PC-3 (cell line): ENCODE results near the gene METTL16. TPM values are rescaled to one million over a fixed set of nuclear protein-coding genes. Genes with fewer than 3 reads are reported as not detected.

ENCODE experiments used
- ATAC-seq: fragments of 200-7000 bp; cut with Tn5 transposase; 2 replicates; pipeline ENCODE4 v1.9.1; 2020; ENCODE audit warnings: mild to moderate bottlenecking, moderate library complexity
- BruUV-seq: library from RNA; stranded (reverse); fragments of 400-500 nt; replicated peaks from 2 replicates; lab custom pipeline; 2021; lab: Mats Ljungman, UMichigan
- CTCF ChIA-PET: fragments of 300-600 bp; sonication (Branson Sonifier 250); formaldehyde crosslinking; loops from one replicate; lab custom pipeline; 2022; ENCODE audit warnings: antibody characterized with exemption; lab: Charles Lee
- POLR2A ChIA-PET: fragments of 300-600 bp; sonication (Branson Sonifier 250); formaldehyde crosslinking; loops from one replicate; lab custom pipeline; 2022; ENCODE audit warnings: antibody characterized with exemption; ENCODE audit not compliant: unreplicated experiment; lab: Charles Lee
- DNase-seq: peaks from one replicate; pipeline ENCODE4 v3.0.0-alpha.2; 2015
- H2AFZ ChIP-seq: fragments of 300-600 bp; sonication (generic); 2 replicates; pipeline ENCODE4 v1.6.0; 2016; ENCODE audit warnings: antibody characterized with exemption, low read length
- H3F3A ChIP-seq: fragments of 300-600 bp; sonication (generic); one replicate; pipeline ENCODE4 v1.6.0; 2017; ENCODE audit warnings: antibody characterized with exemption, low read length, control low read depth, mild to moderate bottlenecking; ENCODE audit not compliant: unreplicated experiment
- H3K27ac ChIP-seq: fragments of 300-600 bp; sonication (generic); 2 replicates; pipeline ENCODE4 v1.5.1; 2016; ENCODE audit warnings: mild to moderate bottlenecking, low read length
- H3K27me3 ChIP-seq: fragments of 300-600 bp; sonication (generic); 2 replicates; pipeline ENCODE4 v1.6.1; 2016; ENCODE audit warnings: low read length, mixed read lengths
- H3K36me3 ChIP-seq: fragments of 300-600 bp; sonication (generic); 2 replicates; pipeline ENCODE4 v1.6.1; 2016; ENCODE audit warnings: low read depth, mixed run types, low read length, mixed read lengths
- H3K4me1 ChIP-seq: fragments of 300-600 bp; sonication (generic); 2 replicates; pipeline ENCODE4 v1.5.1; 2016; ENCODE audit warnings: low read length; ENCODE audit not compliant: insufficient read depth
- H3K4me2 ChIP-seq: fragments of 300-600 bp; sonication (generic); 2 replicates; pipeline ENCODE4 v1.6.0; 2016; ENCODE audit warnings: low read length
- H3K4me3 ChIP-seq: fragments of 300-600 bp; sonication (generic); 2 replicates; pipeline ENCODE4 v1.5.1; 2016; ENCODE audit warnings: mild to moderate bottlenecking, low read length, mixed read lengths
- H3K79me2 ChIP-seq: fragments of 300-600 bp; sonication (generic); 2 replicates; pipeline ENCODE4 v1.6.1; 2017; ENCODE audit warnings: low read length, mixed read lengths
- H3K9ac ChIP-seq: fragments of 300-600 bp; sonication (generic); 2 replicates; pipeline ENCODE4 v1.6.0; 2016; ENCODE audit warnings: mild to moderate bottlenecking, low read length
- H3K9me2 ChIP-seq: fragments of 300-600 bp; sonication (generic); replicated peaks from 2 replicates; pipeline ENCODE4 v1.6.1; 2016; ENCODE audit warnings: mixed run types, low read length, mixed read lengths
- H3K9me3 ChIP-seq: fragments of 300-600 bp; sonication (generic); 2 replicates; pipeline ENCODE4 v1.6.1; 2016; ENCODE audit warnings: low read length, mixed read lengths
- H4K20me1 ChIP-seq: fragments of 300-600 bp; sonication (generic); 2 replicates; pipeline ENCODE4 v1.6.1; 2016; ENCODE audit warnings: low read length, mixed read lengths
- CTCF ChIP-seq: fragments of 300-600 bp; sonication (generic); conservative IDR thresholded peaks from 2 replicates; pipeline ENCODE4 v1.5.1; 2017; ENCODE audit warnings: antibody characterized with exemption, low read depth, mild to moderate bottlenecking, low read length
- EZH2 ChIP-seq: fragments of 300-600 bp; sonication (generic); IDR thresholded peaks from one replicate; pipeline ENCODE4 v1.6.1; 2017; ENCODE audit warnings: antibody characterized with exemption, mild to moderate bottlenecking, low read length; ENCODE audit not compliant: unreplicated experiment
- EZH2phosphoT487 ChIP-seq: fragments of 300-600 bp; sonication (generic); IDR thresholded peaks from 2 replicates; pipeline ENCODE4 v1.6.1; 2018; ENCODE audit warnings: mild to moderate bottlenecking, antibody characterized with exemption, low read length, borderline replicate concordance
- intact Hi-C: fragments of 100-400 bp; cut with micrococcal nuclease; formaldehyde crosslinking; loops from 2 replicates; pipeline ENCODE4 v1.9.0; 2023
- total RNA-seq: library from RNA; depleted of rRNA; stranded (reverse); fragments of >200 nt; gene quantifications from 2 replicates; pipeline ENCODE4 v1.2.3, GENCODE V29; 2014

METTL16 gene
- total RNA-seq, 1 experiment from 2014 or later, result 20.8 TPM

- no peaks in the 10 kb centered on the region for H3K27me3 ChIP-seq
- BruUV-seq, result no TSS peak
- intact Hi-C loops, result no loop called here
- no peaks in the 10 kb centered on the region for H3K36me3 ChIP-seq
- no peak overlapping the region for H3K9ac ChIP-seq
- no peak for ATAC-seq
- no peak overlapping the region for H3K4me3 ChIP-seq
- H3K4me1 ChIP-seq, result no peaks in the 10 kb centered on the region
- ChIA-PET CTCF (no interaction called here), POLR2A (no interaction called here)
- no peak overlapping the region for H3K27ac ChIP-seq
- no peaks in the 10 kb centered on the region for H3K9me3 ChIP-seq
- TF ChIP-seq EZH2 (no peak), EZH2phosphoT487 (no peak), CTCF (no peak)
- H3K9me2 ChIP-seq, result no peaks in the 10 kb centered on the region
- no peaks in the 10 kb centered on the region for H3K79me2 ChIP-seq
- no peak for DNase-seq
- no peak overlapping the region for H3K4me2 ChIP-seq
- no peaks in the 10 kb centered on the region for H3F3A ChIP-seq
- H4K20me1 ChIP-seq, result no peaks in the 10 kb centered on the region
- H2AFZ ChIP-seq, result no peak overlapping the region
Observed at GRCh38 chr17:2377659-2378058, 134.0 kb downstream of the METTL16 start.

DNA sequence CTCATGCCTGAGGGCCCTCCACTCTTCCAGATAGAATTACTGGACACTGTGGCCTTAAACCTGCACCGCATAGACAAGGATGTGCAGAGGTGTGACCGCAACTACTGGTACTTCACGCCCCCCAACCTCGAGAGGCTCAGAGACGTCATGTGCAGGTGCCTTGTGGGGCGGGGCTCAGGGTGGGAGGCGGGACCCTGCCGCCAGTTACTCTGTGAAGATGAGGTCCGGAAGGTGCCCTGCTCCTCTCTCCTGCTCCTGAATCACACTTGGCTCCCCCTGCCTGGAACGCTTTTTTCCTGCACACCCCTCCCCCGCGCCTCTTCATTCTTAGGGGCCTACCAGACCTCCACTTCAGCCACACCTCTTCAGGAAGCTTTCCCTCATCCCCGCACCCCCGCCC, 135.6 kb downstream of the METTL16 start:
- Histone ChIP-seq H3K9me2 (no peaks in the 10 kb centered on the region), H3K9me3 (no peaks in the 10 kb centered on the region), H3K4me3 (no peak overlapping the region), H3K36me3 (no peaks in the 10 kb centered on the region), H3K27ac (no peak overlapping the region), H2AFZ (no peak overlapping the region), H3K79me2 (no peaks in the 10 kb centered on the region), H3K27me3 (no peaks in the 10 kb centered on the region), H3K4me1 (no peaks in the 10 kb centered on the region), H3F3A (no peaks in the 10 kb centered on the region), H3K9ac (no peak overlapping the region), H4K20me1 (no peaks in the 10 kb centered on the region), H3K4me2 (no peak overlapping the region)
- DNase-seq, result no peak
- CTCF ChIA-PET, result no interaction called here
- POLR2A ChIA-PET, result no interaction called here
- no peak for ATAC-seq
- no TSS peak for BruUV-seq
- intact Hi-C loops, result no loop called here
- no peak for TF ChIP-seq CTCF
- no peak for TF ChIP-seq EZH2phosphoT487
- no peak for TF ChIP-seq EZH2

- H3K9me3 ChIP-seq, result no peaks in the 10 kb centered on the region
- no peaks in the 10 kb centered on the region for H3K27me3 ChIP-seq
- H3K9me2 ChIP-seq, result no peaks in the 10 kb centered on the region
- intact Hi-C loops, result no loop called here
- TF ChIP-seq EZH2, result no peak
- TF ChIP-seq CTCF, result no peak
- TF ChIP-seq EZH2phosphoT487, result no peak
- DNase-seq, result no peak
- H4K20me1 ChIP-seq, result no peaks in the 10 kb centered on the region
- H3K4me2 ChIP-seq, result no peak overlapping the region
- CTCF ChIA-PET, result no interaction called here
- H3K27ac ChIP-seq, result no peak overlapping the region
- POLR2A ChIA-PET, result no interaction called here
- no TSS peak for BruUV-seq
- no peak overlapping the region for H3K4me3 ChIP-seq
- ATAC-seq, result no peak
- H3K79me2 ChIP-seq, result no peaks in the 10 kb centered on the region
- no peaks in the 10 kb centered on the region for H3K4me1 ChIP-seq
- no peak overlapping the region for H3K9ac ChIP-seq
- H3K36me3 ChIP-seq, result no peaks in the 10 kb centered on the region
- H3F3A ChIP-seq, result no peaks in the 10 kb centered on the region
- H2AFZ ChIP-seq, result no peak overlapping the region
Observed at GRCh38 chr17:2375406-2375805, 136.3 kb downstream of the METTL16 start.
